MM.1S (cell line): ENCODE results near the gene ITSN1.

Experiments used
- DNase-seq: peaks from one replicate; pipeline ENCODE4 v3.0.0-alpha.2; 2015
- H2AFZ ChIP-seq: fragments of 300-600 bp; sonication (generic); 2 replicates; pipeline ENCODE4 v1.6.0; 2016; ENCODE audit warnings: antibody characterized with exemption, low read length
- H3F3A ChIP-seq: fragments of 300-600 bp; sonication (generic); 2 replicates; pipeline ENCODE4 v1.6.1; 2016; ENCODE audit warnings: mild to moderate bottlenecking, antibody characterized with exemption, low read length, moderate library complexity, mixed read lengths; ENCODE audit not compliant: insufficient read depth
- H3K27ac ChIP-seq: fragments of 300-600 bp; sonication (generic); 2 replicates; pipeline ENCODE4 v1.5.1; 2016; ENCODE audit warnings: mild to moderate bottlenecking, low read length
- H3K27me3 ChIP-seq: fragments of 300-600 bp; sonication (generic); replicated peaks from 2 replicates; pipeline ENCODE4 v1.6.0; 2016; ENCODE audit warnings: low read length; ENCODE audit not compliant: insufficient read depth
- H3K36me3 ChIP-seq: fragments of 300-600 bp; sonication (generic); replicated peaks from 2 replicates; pipeline ENCODE4 v1.6.1; 2016; ENCODE audit warnings: mild to moderate bottlenecking, low read length, mixed read lengths; ENCODE audit not compliant: insufficient read depth
- H3K4me1 ChIP-seq: fragments of 300-600 bp; sonication (generic); 2 replicates; pipeline ENCODE4 v1.6.1; 2016; ENCODE audit warnings: low read length, mixed read lengths
- H3K4me2 ChIP-seq: fragments of 300-600 bp; sonication (generic); 2 replicates; pipeline ENCODE4 v1.6.0; 2016; ENCODE audit warnings: low read depth, low read length
- H3K4me3 ChIP-seq: fragments of 300-600 bp; sonication (generic); 2 replicates; pipeline ENCODE4 v1.5.1; 2016; ENCODE audit warnings: low read length, mixed read lengths
- H3K79me2 ChIP-seq: fragments of 300-600 bp; sonication (generic); 2 replicates; pipeline ENCODE4 v1.6.1; 2016; ENCODE audit warnings: mixed run types, low read length, mixed read lengths
- H3K9ac ChIP-seq: fragments of 300-600 bp; sonication (generic); 2 replicates; pipeline ENCODE4 v1.6.1; 2016; ENCODE audit warnings: low read length, mixed read lengths
- H3K9me2 ChIP-seq: fragments of 300-600 bp; sonication (generic); replicated peaks from 2 replicates; pipeline ENCODE4 v1.6.1; 2016; ENCODE audit warnings: mild to moderate bottlenecking, low read length, mixed read lengths; ENCODE audit not compliant: insufficient read depth
- H3K9me3 ChIP-seq: fragments of 300-600 bp; sonication (generic); replicated peaks from 2 replicates; pipeline ENCODE4 v1.6.1; 2016; ENCODE audit warnings: mild to moderate bottlenecking, low read length, mixed read lengths; ENCODE audit not compliant: insufficient read depth
- H4K20me1 ChIP-seq: fragments of 300-600 bp; sonication (generic); 2 replicates; pipeline ENCODE4 v1.6.1; 2016; ENCODE audit warnings: mild to moderate bottlenecking, low read length, moderate library complexity, mixed read lengths; ENCODE audit not compliant: insufficient read depth
- CTCF ChIP-seq: fragments of 300-600 bp; sonication (generic); IDR thresholded peaks from 2 replicates; pipeline ENCODE4 v1.5.1; 2016; ENCODE audit warnings: antibody characterized with exemption, low read length, mixed read lengths
- EZH2 ChIP-seq: fragments of 300-600 bp; sonication (generic); optimal IDR thresholded peaks from 2 replicates; pipeline ENCODE3; 2017; ENCODE audit warnings: low read depth, mild to moderate bottlenecking, antibody characterized with exemption, low read length, mixed read lengths
- EZH2phosphoT487 ChIP-seq: fragments of 300-600 bp; sonication (generic); IDR thresholded peaks from 2 replicates; pipeline ENCODE4 v1.6.1; 2018; ENCODE audit warnings: antibody characterized with exemption, low read length

The ITSN1 gene

GRCh38 chr21:33654412-33654811, 12.1 kb downstream of the ITSN1 start:
- Histone ChIP-seq H3K9ac (no peak overlapping the region), H3K36me3 (no peaks in the 10 kb centered on the region), H3K27me3 (no peaks in the 10 kb centered on the region), H3K4me3 (no peak overlapping the region), H3K4me2 (no peak overlapping the region), H3F3A (no peaks in the 10 kb centered on the region), H3K27ac (no peak overlapping the region), H2AFZ (no peak overlapping the region), H3K4me1 (0 out of 2 replicates have a peak, but pooled peaks cover 4% of the 10 kb centered on the region), H4K20me1 (no peaks in the 10 kb centered on the region), H3K9me2 (no peaks in the 10 kb centered on the region), H3K79me2 (peaks cover 82% of the 10 kb centered on the region), H3K9me3 (no peaks in the 10 kb centered on the region)
- DNase-seq = no peak
- TF ChIP-seq EZH2phosphoT487 = no peak
- TF ChIP-seq CTCF = no peak
- no peak for TF ChIP-seq EZH2

GRCh38 chr21:33655588-33656221, 13.4 kb downstream of the ITSN1 start:
- no peaks in the 10 kb centered on the region for H3K36me3 ChIP-seq
- H3K27ac ChIP-seq = no peak overlapping the region
- no peak for DNase-seq
- no peaks in the 10 kb centered on the region for H3F3A ChIP-seq
- no peak overlapping the region for H3K4me2 ChIP-seq
- H4K20me1 ChIP-seq = no peaks in the 10 kb centered on the region
- no peak overlapping the region for H2AFZ ChIP-seq
- no peak overlapping the region for H3K4me3 ChIP-seq
- no peaks in the 10 kb centered on the region for H3K27me3 ChIP-seq
- H3K9me3 ChIP-seq = no peaks in the 10 kb centered on the region
- no peaks in the 10 kb centered on the region for H3K9me2 ChIP-seq
- H3K79me2 ChIP-seq = peaks cover 77% of the 10 kb centered on the region
- TF ChIP-seq CTCF (no peak), EZH2phosphoT487 (no peak)
- no peak overlapping the region for H3K9ac ChIP-seq
- no peaks in the 10 kb centered on the region for H3K4me1 ChIP-seq

- Histone ChIP-seq H3F3A (no peaks in the 10 kb centered on the region), H4K20me1 (no peaks in the 10 kb centered on the region), H2AFZ (no peak overlapping the region), H3K4me3 (no peak overlapping the region), H3K27me3 (no peaks in the 10 kb centered on the region), H3K9me2 (no peaks in the 10 kb centered on the region), H3K4me1 (no peaks in the 10 kb centered on the region), H3K27ac (no peak overlapping the region), H3K9ac (no peak overlapping the region), H3K79me2 (peaks cover 72% of the 10 kb centered on the region), H3K9me3 (no peaks in the 10 kb centered on the region), H3K36me3 (no peaks in the 10 kb centered on the region), H3K4me2 (no peak overlapping the region)
- no peak for DNase-seq
- no peak for TF ChIP-seq EZH2phosphoT487
- TF ChIP-seq CTCF = no peak
- no peak for TF ChIP-seq EZH2
Observed at GRCh38 chr21:33657124-33657820, 15.0 kb downstream of the ITSN1 start.
